NCI-H526 (cell line): ENCODE data around the gene TMED6.

Experiments
- DNase-seq, 2 experiments: peaks; one replicate each; lab custom pipeline; 2025; lab: John Stamatoyannopoulos, UW

The TMED6 gene

GRCh38 chr16:69351309-69352027 is at the start of gene TMED6:
Gene TMED6 (minus strand): TSS chr16:69351786. CDS start chr16:69351753, 33 bp downstream.
- peak; percentile 48 to 65 for DNase-seq

DNA sequence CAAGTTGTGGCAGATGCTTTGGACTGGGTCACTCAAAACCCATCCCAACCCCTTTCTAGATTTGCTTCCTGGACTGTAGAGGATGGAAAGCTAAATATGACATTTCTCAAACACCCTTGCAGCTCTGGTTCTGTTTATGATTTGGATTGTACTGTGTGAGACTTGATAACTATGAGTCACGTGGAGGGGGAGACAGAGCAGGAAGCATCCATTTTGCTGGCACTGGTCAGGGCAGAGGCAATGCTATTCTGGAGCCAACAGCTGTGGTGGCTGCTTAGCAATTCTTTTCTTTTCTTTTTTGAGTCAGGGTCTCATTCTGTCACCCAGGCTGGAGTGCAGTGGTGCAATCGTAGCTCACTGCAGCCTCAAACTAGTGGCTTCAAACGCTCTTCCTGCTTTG is 47.8 kb upstream of the TMED6 start:
- no peak for DNase-seq

- DNase-seq = peak; percentile 1 to 49
Measured at GRCh38 chr16:69397821-69398521, 46.4 kb upstream of the TMED6 start.

- DNase-seq = peak; percentile 38 to 79
Measured at GRCh38 chr16:69396187-69397061, 44.8 kb upstream of the TMED6 start.

GRCh38 chr16:69395859-69396186 is 44.2 kb upstream of the TMED6 start:
- no peak for DNase-seq

GRCh38 chr16:69393898-69394849 is 42.6 kb upstream of the TMED6 start:
- no peak for DNase-seq

GRCh38 chr16:69386596-69386995 is 35.0 kb upstream of the TMED6 start:
- DNase-seq = no peak

DNA sequence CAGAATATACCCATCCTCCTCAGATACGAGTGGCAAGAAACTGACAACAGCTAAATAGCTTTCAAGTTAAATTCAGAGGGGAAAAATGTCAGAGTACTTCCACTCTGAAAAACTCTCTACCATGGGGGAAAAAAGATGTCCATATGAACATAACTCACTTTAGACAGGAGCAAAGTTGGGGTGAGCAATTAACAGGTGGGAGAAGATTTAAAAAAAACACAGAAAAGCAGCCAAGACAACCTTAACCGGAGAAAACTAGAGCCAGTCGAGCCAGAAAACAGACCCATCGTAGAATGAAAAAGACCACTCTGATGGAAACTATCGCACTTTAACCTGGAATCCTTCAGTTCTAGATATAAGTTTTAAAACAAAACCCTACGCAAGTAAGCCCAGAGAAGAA is 33.4 kb upstream of the TMED6 start:
- no peak for DNase-seq

- DNase-seq = no peak
Measured at GRCh38 chr16:69382421-69382820, 30.8 kb upstream of the TMED6 start.

DNA sequence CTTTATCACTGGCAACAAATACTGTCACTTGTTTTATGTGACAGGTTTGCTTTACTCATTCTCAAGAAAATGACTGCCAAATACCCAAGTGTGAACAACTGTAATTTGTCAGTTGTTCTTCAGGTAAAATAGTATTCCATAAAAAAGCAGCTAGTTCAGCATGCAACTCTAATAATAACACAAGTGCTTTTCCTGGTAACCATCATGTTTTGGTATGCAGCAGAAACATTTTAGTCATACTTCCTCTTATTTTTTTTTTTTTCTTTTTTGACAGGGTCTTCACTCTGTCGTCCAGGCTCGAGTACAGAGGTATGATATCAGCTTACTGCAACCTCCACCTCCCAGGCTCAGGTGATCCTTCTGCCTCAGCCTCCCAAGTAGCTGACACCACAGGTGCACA is 29.6 kb upstream of the TMED6 start:
- DNase-seq = no peak

GRCh38 chr16:69378760-69379159 is 27.2 kb upstream of the TMED6 start:
- DNase-seq = no peak

- DNase-seq = no peak
Measured at GRCh38 chr16:69378036-69378435, 26.4 kb upstream of the TMED6 start.

DNA sequence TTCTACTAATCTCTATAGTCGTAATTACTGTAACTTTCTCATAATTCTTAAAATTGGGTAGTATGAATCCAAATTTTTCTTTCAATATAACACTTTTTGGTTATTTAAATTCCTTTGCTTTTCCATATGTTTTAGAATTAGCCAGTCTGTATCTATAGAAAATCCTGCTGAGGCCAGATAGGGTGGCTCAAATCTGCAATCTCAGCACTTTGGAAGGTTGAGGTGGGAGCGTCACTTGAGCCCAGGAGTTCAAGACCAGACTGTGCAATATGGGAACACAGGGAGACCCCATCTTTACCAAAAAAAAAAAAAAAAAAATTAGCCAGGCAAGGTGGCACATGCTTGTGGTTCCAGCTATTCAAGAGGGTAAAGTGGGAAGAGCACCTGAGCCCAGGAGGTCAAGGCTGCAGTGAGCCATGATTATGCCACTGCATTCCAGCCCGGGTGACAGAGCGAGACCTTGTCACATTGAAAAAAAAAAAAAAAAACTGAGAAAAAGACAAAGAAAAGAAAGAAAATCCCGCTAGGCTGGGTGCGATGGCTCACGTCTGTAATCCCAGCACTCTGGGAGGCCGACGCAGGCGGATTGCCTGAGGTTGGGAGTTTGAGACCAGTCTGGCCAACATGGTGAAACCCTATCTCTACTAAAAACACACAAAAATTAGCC is 24.9 kb upstream of the TMED6 start:
- no peak for DNase-seq

- DNase-seq = no peak
Measured at GRCh38 chr16:69373019-69373418, 21.4 kb upstream of the TMED6 start.

GRCh38 chr16:69371564-69371963 is 20.0 kb upstream of the TMED6 start:
- no peak for DNase-seq

GRCh38 chr16:69368866-69369265 is 17.3 kb upstream of the TMED6 start:
- DNase-seq = no peak

GRCh38 chr16:69367980-69368379 is 16.4 kb upstream of the TMED6 start:
- no peak for DNase-seq

DNA sequence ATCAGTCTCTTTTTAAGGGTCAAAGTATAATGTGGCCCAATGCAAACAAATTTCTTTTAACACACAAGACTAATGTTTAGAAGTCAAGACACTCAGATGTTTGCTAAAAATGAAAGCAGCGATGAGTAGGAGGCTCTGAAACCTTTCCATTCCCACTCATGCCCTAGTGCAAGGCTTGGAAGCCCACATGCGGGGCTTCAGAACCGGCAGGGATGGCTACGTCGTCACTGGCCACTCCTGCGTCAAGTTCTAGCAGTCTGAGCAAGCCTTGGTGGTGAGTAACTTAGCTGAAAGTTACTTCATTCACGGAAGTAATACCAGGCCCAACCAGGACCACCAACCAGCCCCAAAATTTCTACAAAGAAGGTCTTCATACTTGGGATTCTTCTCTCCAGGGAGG is 14.8 kb upstream of the TMED6 start:
- no peak for DNase-seq

DNA sequence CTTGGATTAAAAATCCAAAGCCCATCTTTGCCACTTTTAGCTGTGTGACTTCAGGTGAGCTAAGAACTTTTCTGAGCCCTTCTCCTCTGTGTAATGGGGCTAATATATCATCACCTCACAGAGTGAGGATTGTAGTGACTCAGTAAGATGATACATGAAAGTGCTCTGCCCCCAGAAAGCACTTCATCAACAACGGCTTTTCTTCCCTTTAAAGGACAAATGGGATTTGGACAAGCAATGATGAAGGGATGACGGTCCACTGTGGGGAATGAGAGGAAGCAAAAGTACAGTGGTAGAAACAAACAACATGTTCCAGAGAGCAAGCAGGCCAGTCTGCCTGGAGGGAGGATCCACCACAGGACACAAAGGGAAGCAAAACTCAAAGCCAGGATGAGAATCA is 14.3 kb upstream of the TMED6 start:
- no peak for DNase-seq

DNA sequence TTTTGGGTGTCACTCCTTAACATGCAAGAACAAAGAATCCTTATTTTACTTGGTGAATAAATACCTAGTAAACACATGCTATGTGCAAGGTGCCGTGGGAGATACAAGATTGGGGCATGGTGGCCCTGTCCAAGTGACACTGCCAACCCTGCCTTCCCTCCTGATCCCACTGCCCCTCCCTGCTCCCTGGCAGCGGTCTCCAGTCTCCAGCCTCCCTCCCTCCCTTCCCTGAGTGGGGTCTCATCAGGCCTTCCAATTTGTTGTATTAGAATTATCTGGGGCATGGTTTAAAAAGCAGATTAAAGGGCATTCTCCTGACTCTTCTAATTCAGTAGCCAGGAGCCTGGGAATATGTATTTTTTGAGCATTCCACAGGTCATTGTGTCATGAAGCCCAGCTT is 12.5 kb upstream of the TMED6 start:
- no peak for DNase-seq

DNA sequence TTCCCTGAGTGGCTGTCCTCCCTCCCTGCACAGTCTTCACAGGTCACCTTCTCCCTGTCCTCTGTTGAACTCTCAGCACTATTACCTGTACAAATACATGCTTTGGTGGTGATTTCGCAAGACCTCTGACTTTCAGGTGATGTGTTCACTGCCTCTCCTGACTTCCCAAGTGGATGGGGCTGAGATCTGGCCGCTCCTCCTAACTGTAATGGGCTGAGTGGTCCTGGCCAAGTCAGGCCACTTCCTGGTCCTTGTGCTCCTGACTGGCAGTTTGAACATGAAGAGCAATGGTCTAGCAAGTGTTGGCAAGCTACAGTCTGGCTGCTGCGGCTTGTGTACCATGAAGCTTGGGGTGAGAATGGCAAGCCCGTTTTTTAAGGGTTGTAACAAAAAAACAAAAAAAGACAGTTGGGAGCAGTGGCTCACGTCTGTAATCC is 11.7 kb upstream of the TMED6 start:
- no peak for DNase-seq
